GM23338 (cell line): ENCODE measurements around the gene PARD3. TPM values are rescaled to one million over a fixed set of nuclear protein-coding genes. Genes with fewer than 3 reads are reported as not detected.

Experiments used
- ATAC-seq: fragments of 200-7000 bp; cut with Tn5 transposase; 3 replicates; pipeline ENCODE4 v1.9.1; 2020
- DNase-seq: peaks from one replicate; pipeline ENCODE4 v3.0.0-alpha.2; 2015; ENCODE audit warnings: low spot score
- H2AFZ ChIP-seq: fragments of 200-600 bp; sonication (generic); 2 replicates; pipeline ENCODE4 v1.8.0; 2016; ENCODE audit warnings: antibody characterized with exemption, mild to moderate bottlenecking, moderate library complexity
- H3F3A ChIP-seq: fragments of 200-600 bp; sonication (generic); replicated peaks from 2 replicates; pipeline ENCODE4 v1.8.0; 2017; ENCODE audit warnings: antibody characterized with exemption, mixed run types, low read depth
- H3K27ac ChIP-seq: fragments of 200-600 bp; sonication (generic); 2 replicates; pipeline ENCODE4 v1.6.1; 2016; ENCODE audit warnings: low read depth
- H3K27me3 ChIP-seq: fragments of 200-600 bp; sonication (generic); 2 replicates; pipeline ENCODE4 v1.8.0; 2016; ENCODE audit warnings: mild to moderate bottlenecking, mixed run types, moderate library complexity; ENCODE audit not compliant: insufficient read depth
- H3K36me3 ChIP-seq: fragments of 200-600 bp; sonication (generic); 2 replicates; pipeline ENCODE4 v1.8.0; 2016; ENCODE audit warnings: mild to moderate bottlenecking; ENCODE audit not compliant: insufficient read depth
- H3K4me1 ChIP-seq: fragments of 200-600 bp; sonication (generic); 2 replicates; pipeline ENCODE4 v1.8.0; 2016; ENCODE audit warnings: mild to moderate bottlenecking, moderate library complexity; ENCODE audit not compliant: insufficient read depth
- H3K4me2 ChIP-seq: fragments of 200-600 bp; sonication (generic); 2 replicates; pipeline ENCODE4 v1.7.1; 2017; ENCODE audit warnings: mixed run types
- H3K4me3 ChIP-seq: fragments of 200-600 bp; sonication (generic); 2 replicates; pipeline ENCODE4 v1.6.1; 2016; ENCODE audit warnings: mixed run types
- H3K79me2 ChIP-seq: fragments of 200-600 bp; sonication (generic); replicated peaks from 2 replicates; pipeline ENCODE4 v1.8.0; 2017; ENCODE audit warnings: mild to moderate bottlenecking; ENCODE audit not compliant: insufficient read depth
- H3K9me2 ChIP-seq: fragments of 200-600 bp; sonication (generic); 2 replicates; pipeline ENCODE4 v1.8.0; 2017; ENCODE audit not compliant: insufficient read depth
- H4K20me1 ChIP-seq: fragments of 200-600 bp; sonication (generic); replicated peaks from 2 replicates; pipeline ENCODE4 v1.8.0; 2017; ENCODE audit warnings: mild to moderate bottlenecking; ENCODE audit not compliant: insufficient read depth
- H3K27ac Mint-ChIP-seq: 2 replicates; pipeline ENCODE4 v1.8.0; 2020; ENCODE audit warnings: inconsistent platforms, mild to moderate bottlenecking, moderate library complexity, mixed read lengths
- H3K27me3 Mint-ChIP-seq: 3 replicates; pipeline ENCODE4 v1.8.0; 2022; ENCODE audit warnings: low read depth, mild to moderate bottlenecking, moderate library complexity, mixed read lengths, inconsistent platforms; ENCODE audit not compliant: insufficient read depth, poor library complexity
- H3K36me3 Mint-ChIP-seq: 3 replicates; pipeline ENCODE4 v1.8.0; 2021; ENCODE audit warnings: low read depth, mild to moderate bottlenecking, inconsistent platforms, moderate library complexity, mixed read lengths
- H3K4me1 Mint-ChIP-seq: 3 replicates; pipeline ENCODE4 v1.8.0; 2020; ENCODE audit warnings: mild to moderate bottlenecking, inconsistent platforms, mixed read lengths
- H3K4me3 Mint-ChIP-seq: 3 replicates; pipeline ENCODE4 v1.8.0; 2021; ENCODE audit warnings: moderate library complexity, mild to moderate bottlenecking, inconsistent platforms, mixed read lengths
- H3K9me3 Mint-ChIP-seq: 3 replicates; pipeline ENCODE4 v1.8.0; 2020; ENCODE audit warnings: moderate library complexity, mild to moderate bottlenecking, inconsistent platforms, mixed read lengths
- ETS1 ChIP-seq: IDR thresholded peaks from 2 replicates; pipeline ENCODE4 v1.6.1; 2016; ENCODE audit warnings: antibody characterized with exemption
- EZH2 ChIP-seq: fragments of 200-600 bp; sonication (generic); IDR thresholded peaks from one replicate; pipeline ENCODE4 v1.8.0; 2017; ENCODE audit warnings: antibody characterized with exemption, mild to moderate bottlenecking, low read depth; ENCODE audit not compliant: unreplicated experiment
- EZH2phosphoT487 ChIP-seq: fragments of 200-600 bp; sonication (generic); IDR thresholded peaks from one replicate; pipeline ENCODE4 v1.8.1; 2018; ENCODE audit warnings: antibody characterized with exemption; ENCODE audit not compliant: unreplicated experiment
- JUNB ChIP-seq: IDR thresholded peaks from one replicate; pipeline ENCODE4 v1.6.1; 2016; ENCODE audit warnings: antibody characterized with exemption; ENCODE audit not compliant: unreplicated experiment
- NANOG ChIP-seq: IDR thresholded peaks from 2 replicates; pipeline ENCODE4 v1.6.1; 2016; ENCODE audit warnings: antibody characterized with exemption, borderline replicate concordance
- POLR2AphosphoS5 ChIP-seq: IDR thresholded peaks from 2 replicates; pipeline ENCODE4 v1.6.1; 2016; ENCODE audit warnings: antibody characterized with exemption, low read depth
- REST ChIP-seq: IDR thresholded peaks from one replicate; pipeline ENCODE4 v1.6.1; 2018; ENCODE audit warnings: antibody characterized with exemption; ENCODE audit not compliant: unreplicated experiment
- STAT1 ChIP-seq: IDR thresholded peaks from one replicate; pipeline ENCODE4 v1.6.1; 2016; ENCODE audit warnings: antibody characterized with exemption; ENCODE audit not compliant: unreplicated experiment
- ZNF114 ChIP-seq: fragments of 250-450 bp; sonication (Bioruptor Pico); IDR thresholded peaks from 2 replicates; pipeline ENCODE4 v1.5.0; 2020; ENCODE audit warnings: mild to moderate bottlenecking, moderate library complexity
- ZNF331 ChIP-seq: fragments of 250-450 bp; sonication (Bioruptor Pico); IDR thresholded peaks from 2 replicates; pipeline ENCODE4 v1.5.0; 2020; ENCODE audit warnings: low read depth, mild to moderate bottlenecking, moderate library complexity
- ZNF462 ChIP-seq: fragments of 250-450 bp; sonication (Bioruptor Pico); IDR thresholded peaks from 2 replicates; pipeline ENCODE4 v1.5.0; 2020; ENCODE audit warnings: mild to moderate bottlenecking, moderate library complexity
- polyA plus RNA-seq: library from polyadenylated mRNA; unstranded; fragments of >200 nt; fragmentation: Nextera tagmentation; extraction: Ambion mirVana; gene quantifications from 2 replicates; pipeline ENCODE4 v1.2.1, GENCODE V29; 2016
- total RNA-seq: library from RNA; depleted of rRNA; stranded (reverse); fragments of >200 nt; shearing (Covaris generic); gene quantifications from 2 replicates; pipeline ENCODE4 v1.2.3, GENCODE V29; 2014

The PARD3 gene
- total and polyA plus RNA-seq, 2 experiments from 2014 or later: 30.2 to 51.4 TPM

- Mint-ChIP-seq H3K9me3 (no peaks in the 10 kb centered on the region), H3K27me3 (peaks cover 4% of the 10 kb centered on the region), H3K36me3 (peaks cover 9% of the 10 kb centered on the region; the same call in 2 of the 3 replicates), H3K4me3 (no peak overlapping the region), H3K27ac (no peak overlapping the region), H3K4me1 (peaks cover 48% of the 10 kb centered on the region)
- Histone ChIP-seq H3K4me2 (no peak overlapping the region), H3F3A (no peaks in the 10 kb centered on the region), H4K20me1 (peaks cover 36% of the 10 kb centered on the region), H3K4me3 (no peak overlapping the region), H3K36me3 (no peaks in the 10 kb centered on the region), H2AFZ (no peak overlapping the region), H3K79me2 (peaks cover 100% of the 10 kb centered on the region), H3K27ac (no peak overlapping the region), H3K4me1 (peaks cover 37% of the 10 kb centered on the region), H3K27me3 (no peaks in the 10 kb centered on the region), H3K9me2 (no peaks in the 10 kb centered on the region)
- no peak for DNase-seq
- TF ChIP-seq ZNF331 (CRISPR knock-in tag) (no peak), ZNF114 (CRISPR knock-in tag) (no peak), STAT1 (no peak), EZH2phosphoT487 (no peak), REST (no peak), ETS1 (no peak), ZNF462 (CRISPR knock-in tag) (no peak), EZH2 (no peak), JUNB (no peak), NANOG (no peak), POLR2AphosphoS5 (no peak)
- ATAC-seq: no peak
Observed at GRCh38 chr10:34797155-34797554, 17.9 kb downstream of the PARD3 start.
